Heart left ventricle (tissue), 16 donors: ENCODE measurements around the gene CHST11. TPM values are rescaled to one million over a fixed set of nuclear protein-coding genes. Genes with fewer than 3 reads are reported as not detected.

Source experiments
- ATAC-seq, 4 donors: fragments of 200-7000 bp; cut with Tn5 transposase; one replicate each; pipeline ENCODE4 v1.9.1; 2020 to 2022; ENCODE audit warnings: moderate library complexity in 4 of 4, mild to moderate bottlenecking in 3 of 4, moderate number of reproducible peaks in 1 of 4
- DNase-seq, 5 donors: peaks; one replicate each; pipeline ENCODE4 v3.0.0-alpha.2; 2020
- H3K27ac ChIP-seq, 12 donors: fragments of 200-600 bp; sonication (generic) in 4 of 12; one replicate each; pipeline versions ENCODE4 v1.5.0 to v1.8.0; 2016 to 2022; ENCODE audit warnings: mild to moderate bottlenecking in 2 of 12
- H3K27me3 ChIP-seq, 9 donors: fragments of 200-600 bp; sonication (generic) in 2 of 9; one replicate each; pipeline versions ENCODE4 v1.5.1 to v1.8.0; 2016 to 2022; ENCODE audit warnings: mild to moderate bottlenecking in 3 of 9
- H3K36me3 ChIP-seq, 9 donors: fragments of 200-600 bp; sonication (generic) in 2 of 9; one replicate each; pipeline versions ENCODE4 v1.5.0 to v1.8.0; 2018 to 2022; ENCODE audit warnings: mild to moderate bottlenecking in 2 of 9
- H3K4me1 ChIP-seq, 12 donors: fragments of 200-600 bp; sonication (generic) in 4 of 12; one replicate each; pipeline versions ENCODE4 v1.5.0 to v1.8.0; 2016 to 2022; ENCODE audit warnings: mild to moderate bottlenecking in 3 of 12
- H3K4me3 ChIP-seq, 12 donors: fragments of 200-600 bp; sonication (generic) in 4 of 12; one replicate each; pipeline versions ENCODE4 v1.5.0 to v1.8.0; 2017 to 2022; ENCODE audit warnings: mild to moderate bottlenecking in 9 of 12, moderate library complexity in 4 of 12
- H3K9me3 ChIP-seq, 12 donors: fragments of 200-600 bp; sonication (generic) in 4 of 12; one replicate each; pipeline versions ENCODE4 v1.5.0 to v1.8.0; 2016 to 2022; ENCODE audit warnings: mild to moderate bottlenecking in 1 of 12
- POLR2A ChIP-seq, 2 donors: fragments of 450-650 bp; IDR thresholded peaks; one replicate each; pipeline ENCODE4 v1.6.1; 2017; ENCODE audit warnings: antibody characterized with exemption in 2 of 2, mild to moderate bottlenecking in 2 of 2, moderate library complexity in 2 of 2
- WGBS, 4 donors: extraction: QIAGEN DNeasy Blood & Tissue Kit in 2 of 4; methylation state at CpG; one replicate each; pipeline versions ENCODE4 v1.1.5 to v1.1.7; 2013 to 2018; 5-methylcytosine and 5-hydroxymethylcytosine counted together
- intact Hi-C, 10 donors: fragments of 100-400 bp; cut with DNase I; formaldehyde crosslinking; loops; one replicate each; pipeline versions ENCODE4 v1.11.1 to v1.14.2; 2022
- polyA plus RNA-seq, 2 donors: library from polyadenylated mRNA; stranded (reverse); fragments of 200-250 nt; gene quantifications; one replicate each; pipeline ENCODE4 v1.2.3, GENCODE V29; 2013
- total RNA-seq, 9 donors: library from RNA; depleted of rRNA in 2 of 9; stranded (reverse); fragments of >200 nt in 2 of 9; fragmentation: NEBNext Ultra II Directional in 3 of 9; extraction: Animal tissue kit (Norgen Biotek cat#: 25700) in 3 of 9; gene quantifications; one replicate each; pipeline versions ENCODE4 v1.1.0 to v1.2.4, GENCODE V29; 2016 to 2023
- TF ChIP-seq, protein P1 (sequence below), 12 donors: fragments of 200-600 bp; sonication (generic) in 4 of 12; IDR thresholded peaks; one replicate each; pipeline versions ENCODE4 v1.5.0 to v1.8.0; 2018 to 2022; ENCODE audit warnings: antibody characterized with exemption in 12 of 12, mild to moderate bottlenecking in 5 of 12
- donor health status: ischemic (EF 13 %, LVEDD 7.1; RV severe dilation, severe dysfunction).
- donor health status: healthy with polysubstance abuse.
- donor health status: DM: no; HTN: yes; CAD: no.
- donor health status: DM: no; HTN: no; CAD: no.
- donor health status: ischemic (EF 25% LVEDD 6.9; RV normal size, moderate dysfunction).
- donor health status: ischemic (EF 25% LVEDD 5.7; RV mildly dilated, moderate dysfunction).
- donor health status: healthy.
- donor health status: DM: yes; HTN: yes; CAD: no.
- donor health status: ischemic (EF 35%, LVEDD 5.7; RV mildly dilated, moderate dysfunction).
- donor health status: nonischemic (EF 11% LVEDD 7.7; RV severe dilation, severe dysfunction).
- donor health status: DM: yes; HTN: yes; CAD: no.
- donor health status: PGD.
- donor health status: ischemic (EF 29% LVEDD 5.4; RV normal size, mild dysfunction).
- donor health status: nonischemic (EF 23%, LVEDD 6.1; RV moderate dilation, normal function).

Gene CHST11
- total and polyA plus RNA-seq, 11 donors = 1.1 to 16.9 (median 3.4) TPM

- H3K27me3 ChIP-seq = no peaks in the 10 kb centered on the region
- 59 to 65% (median 61%) methylated on average over 12 of the region's 12 CpGs for WGBS, 4 donors
- no peaks in the 10 kb centered on the region for H3K36me3 ChIP-seq
- H3K27ac ChIP-seq = peak overlapping the region in 6 of 12 donors; percentile 2 to 75 (median 32)
- peaks cover 0 to 37% (median 10%) of the 10 kb centered on the region in 12 donors for H3K4me1 ChIP-seq
- TF ChIP-seq POLR2A (IDR thresholded peaks at IDR 0.05) = no peak
- TF ChIP-seq, protein P1, sequence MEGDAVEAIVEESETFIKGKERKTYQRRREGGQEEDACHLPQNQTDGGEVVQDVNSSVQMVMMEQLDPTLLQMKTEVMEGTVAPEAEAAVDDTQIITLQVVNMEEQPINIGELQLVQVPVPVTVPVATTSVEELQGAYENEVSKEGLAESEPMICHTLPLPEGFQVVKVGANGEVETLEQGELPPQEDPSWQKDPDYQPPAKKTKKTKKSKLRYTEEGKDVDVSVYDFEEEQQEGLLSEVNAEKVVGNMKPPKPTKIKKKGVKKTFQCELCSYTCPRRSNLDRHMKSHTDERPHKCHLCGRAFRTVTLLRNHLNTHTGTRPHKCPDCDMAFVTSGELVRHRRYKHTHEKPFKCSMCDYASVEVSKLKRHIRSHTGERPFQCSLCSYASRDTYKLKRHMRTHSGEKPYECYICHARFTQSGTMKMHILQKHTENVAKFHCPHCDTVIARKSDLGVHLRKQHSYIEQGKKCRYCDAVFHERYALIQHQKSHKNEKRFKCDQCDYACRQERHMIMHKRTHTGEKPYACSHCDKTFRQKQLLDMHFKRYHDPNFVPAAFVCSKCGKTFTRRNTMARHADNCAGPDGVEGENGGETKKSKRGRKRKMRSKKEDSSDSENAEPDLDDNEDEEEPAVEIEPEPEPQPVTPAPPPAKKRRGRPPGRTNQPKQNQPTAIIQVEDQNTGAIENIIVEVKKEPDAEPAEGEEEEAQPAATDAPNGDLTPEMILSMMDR (IDR thresholded peaks at IDR 0.05) = no peak
- DNase-seq (peak in 2 of 5 donors; percentile 53 to 69), ATAC-seq (peak; percentile 66 to 86 (median 78))
- no peaks in the 10 kb centered on the region for H3K9me3 ChIP-seq
- intact Hi-C loops = no loop called here
- no peak overlapping the region for H3K4me3 ChIP-seq
Measured at GRCh38 chr12:104615048-104615561, 158.4 kb downstream of the CHST11 start.

- DNase-seq (no peak), ATAC-seq (no peak)
- H3K36me3 ChIP-seq = no peaks in the 10 kb centered on the region
- WGBS, 4 donors = 80 to 95% (median 90%) methylated on average over 5 of the region's 5 CpGs
- no peak overlapping the region for H3K4me3 ChIP-seq
- TF ChIP-seq, protein P1 (IDR thresholded peaks at IDR 0.05) = no peak
- TF ChIP-seq POLR2A (IDR thresholded peaks at IDR 0.05) = no peak
- no peaks in the 10 kb centered on the region for H3K27me3 ChIP-seq
- intact Hi-C loops = no loop called here
- H3K27ac ChIP-seq = no peak overlapping the region
- H3K9me3 ChIP-seq = no peaks in the 10 kb centered on the region
- H3K4me1 ChIP-seq = peaks cover 0 to 56% (median 12%) of the 10 kb centered on the region in 12 donors
Measured at GRCh38 chr12:104618691-104619090, 161.9 kb downstream of the CHST11 start.

DNA sequence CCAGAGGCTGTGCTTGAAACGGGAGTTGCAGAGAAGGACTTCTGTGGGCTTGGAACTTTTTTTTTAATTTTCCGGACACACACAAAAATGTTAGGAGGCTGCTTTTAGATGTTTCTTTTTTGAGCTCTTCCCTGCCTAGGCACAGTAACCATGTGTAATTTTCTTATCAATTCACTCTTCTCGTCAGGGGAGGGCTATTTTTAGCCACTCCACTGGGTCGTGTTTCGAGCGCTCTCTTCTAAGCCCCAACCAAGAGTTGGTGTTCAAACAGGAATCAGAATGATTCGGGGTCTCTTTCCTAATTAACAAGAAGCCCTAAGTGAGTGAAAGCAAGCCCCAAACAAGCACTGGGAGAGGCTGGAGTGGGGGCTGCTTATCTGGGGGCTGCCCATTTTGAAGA lies 162.6 kb downstream of the CHST11 start:
- Histone ChIP-seq H3K36me3 (no peaks in the 10 kb centered on the region), H3K4me3 (no peak overlapping the region), H3K4me1 (peaks cover 0 to 59% (median 12%) of the 10 kb centered on the region in 12 donors), H3K27me3 (no peaks in the 10 kb centered on the region), H3K27ac (no peak overlapping the region), H3K9me3 (no peaks in the 10 kb centered on the region)
- 61 to 70% (median 65%) methylated on average over 7 of the region's 7 CpGs for WGBS, 4 donors
- no peak for TF ChIP-seq POLR2A (IDR thresholded peaks at IDR 0.05)
- TF ChIP-seq, protein P1 (IDR thresholded peaks at IDR 0.05) = no peak
- DNase-seq (no peak), ATAC-seq (no peak)
- intact Hi-C loops = no loop called here

DNA sequence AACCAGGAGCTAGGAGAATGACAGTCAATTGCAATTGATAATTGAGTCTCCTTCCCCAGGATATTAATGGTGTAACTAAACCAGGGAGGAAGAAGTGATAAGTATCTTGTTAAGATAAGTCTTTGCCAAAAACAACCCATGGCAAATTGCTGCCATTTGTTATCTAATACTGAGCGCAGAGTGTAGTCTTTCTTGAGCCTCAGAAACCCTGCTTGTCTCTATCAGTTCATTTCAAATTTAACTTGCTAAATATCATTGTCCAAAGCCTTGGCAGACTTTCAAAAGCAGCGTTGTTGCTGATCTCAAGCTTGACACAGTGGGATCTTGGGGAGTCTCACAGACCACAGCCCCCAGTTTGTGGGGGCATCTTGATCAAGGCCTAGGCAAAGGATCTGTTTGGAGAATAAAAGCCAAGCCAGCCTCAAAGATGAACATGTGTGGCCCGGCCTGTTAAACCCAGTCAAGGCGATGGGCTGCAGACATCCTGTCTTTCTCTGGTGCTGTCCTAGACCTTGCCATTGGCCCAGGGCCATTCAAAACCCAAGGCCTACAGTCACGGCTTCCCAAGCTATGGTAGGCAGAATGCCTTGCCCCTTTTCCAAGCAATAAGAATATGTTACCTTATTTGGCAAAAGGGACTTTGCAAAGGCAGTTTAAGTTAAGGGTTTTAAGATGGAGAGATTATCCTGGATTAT lies 164.2 kb downstream of the CHST11 start:
- TF ChIP-seq POLR2A (IDR thresholded peaks at IDR 0.05) = no peak
- TF ChIP-seq, protein P1 (IDR thresholded peaks at IDR 0.05) = no peak
- no peaks in the 10 kb centered on the region for H3K9me3 ChIP-seq
- no peaks in the 10 kb centered on the region for H3K27me3 ChIP-seq
- ATAC-seq (peak in 1 of 4 donors; percentile 44), DNase-seq (no peak)
- H3K4me1 ChIP-seq = peaks cover 0 to 47% (median 7%) of the 10 kb centered on the region in 12 donors
- H3K27ac ChIP-seq = peak overlapping the region in 2 of 12 donors; percentile 3 to 32
- no peak overlapping the region for H3K4me3 ChIP-seq
- WGBS, 4 donors = 58 to 70% (median 67%) methylated on average over 5 of the region's 5 CpGs
- intact Hi-C loops = no loop called here
- H3K36me3 ChIP-seq = no peaks in the 10 kb centered on the region
